Measurements from ENCODE around the gene PRKCA.
A peak's percentile ranks its signal among the peaks of the same experiment; 100 is the strongest.
"Not testable (repeated sequence)": the region's sequence is repeated elsewhere in the genome, so short reads cannot be mapped to it uniquely, and the experiment has no call there.

PRKCA gene

DNA sequence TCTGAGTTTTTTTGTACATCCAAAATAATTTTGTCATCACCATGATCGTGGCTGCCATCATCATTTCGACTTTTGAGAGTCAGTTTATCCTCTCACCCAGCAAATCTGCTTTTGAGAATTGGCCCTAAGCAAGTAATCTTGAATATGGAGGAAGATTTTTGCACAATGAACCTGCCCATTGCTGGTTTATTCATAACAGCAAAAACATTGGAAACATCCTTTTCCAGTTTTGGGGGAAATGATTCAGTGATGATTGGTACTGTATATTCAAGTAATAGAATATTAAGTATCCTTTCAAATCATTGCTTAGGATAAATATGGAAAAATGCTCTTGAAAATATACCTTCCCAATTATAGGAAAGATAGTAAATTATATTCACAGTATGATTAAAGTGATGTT lies 53.1 kb downstream of the PRKCA start:
- no peak for DNase-seq

GRCh38 chr17:66357037-66357436 lies 54.6 kb downstream of the PRKCA start:
- no peak for DNase-seq

DNA sequence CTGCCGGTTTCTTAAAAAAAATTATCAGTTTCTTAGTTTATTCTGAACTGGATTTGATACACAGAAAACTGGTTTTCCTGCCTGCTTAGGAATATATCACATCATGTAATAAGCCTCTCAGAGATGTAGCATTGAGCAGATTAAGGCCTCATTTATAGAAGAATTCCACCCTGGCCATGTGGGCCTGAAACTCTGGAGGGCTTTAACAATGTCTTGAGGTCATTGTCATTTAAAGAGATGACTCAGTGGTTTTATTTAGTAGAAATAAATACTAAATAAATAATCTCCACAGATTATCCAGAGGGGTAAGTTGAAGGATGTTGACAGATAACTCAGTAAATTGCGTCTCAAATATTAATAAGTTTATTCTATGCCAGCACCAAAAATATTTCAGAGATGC lies 56.9 kb downstream of the PRKCA start:
- DNase-seq: no peak

- DNase-seq: not testable (repeated sequence)
Observed at GRCh38 chr17:66360961-66361565, 58.6 kb downstream of the PRKCA start.

- DNase-seq: no peak
Observed at GRCh38 chr17:66364508-66364907, 62.1 kb downstream of the PRKCA start.

GRCh38 chr17:66364990-66365490 lies 62.6 kb downstream of the PRKCA start:
- DNase-seq: no peak

GRCh38 chr17:66365903-66366302 lies 63.5 kb downstream of the PRKCA start:
- no peak for DNase-seq

GRCh38 chr17:66367107-66367506 lies 64.7 kb downstream of the PRKCA start:
- DNase-seq: no peak

GRCh38 chr17:66369830-66370229 lies 67.4 kb downstream of the PRKCA start:
- DNase-seq: no peak

GRCh38 chr17:66371561-66371960 lies 69.1 kb downstream of the PRKCA start:
- DNase-seq: no peak

GRCh38 chr17:66372182-66372581 lies 69.8 kb downstream of the PRKCA start:
- DNase-seq: no peak

- DNase-seq: no peak
Observed at GRCh38 chr17:66373079-66373478, 70.7 kb downstream of the PRKCA start.

- peak; percentile 41 for DNase-seq
Observed at GRCh38 chr17:66373944-66374817, 71.8 kb downstream of the PRKCA start.

GRCh38 chr17:66375121-66375520 lies 72.7 kb downstream of the PRKCA start:
- DNase-seq: no peak

DNA sequence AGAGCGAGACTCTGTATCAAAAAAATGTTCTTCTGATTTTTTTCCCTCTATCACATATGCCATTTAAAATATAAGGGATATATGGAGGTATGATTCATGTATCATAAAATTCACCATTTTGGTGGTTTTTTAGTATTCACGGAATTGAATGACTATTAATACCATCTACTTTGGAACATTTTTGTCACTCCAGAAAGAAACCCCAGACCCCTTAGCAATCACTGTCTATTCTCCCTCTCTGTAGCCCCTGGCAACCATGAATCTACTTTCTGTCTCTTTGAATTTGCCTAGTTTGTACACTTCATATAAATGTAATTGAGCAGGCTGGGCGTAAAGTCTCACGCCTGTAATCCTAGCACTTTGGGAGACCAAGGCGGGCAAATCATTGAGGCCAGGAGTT lies 75.9 kb downstream of the PRKCA start:
- no peak for DNase-seq

GRCh38 chr17:66379544-66379943 lies 77.1 kb downstream of the PRKCA start:
- no peak for DNase-seq

- DNase-seq: no peak
Observed at GRCh38 chr17:66379996-66380395, 77.6 kb downstream of the PRKCA start.

GRCh38 chr17:66381701-66382362 lies 79.4 kb downstream of the PRKCA start:
- DNase-seq: no peak

DNA sequence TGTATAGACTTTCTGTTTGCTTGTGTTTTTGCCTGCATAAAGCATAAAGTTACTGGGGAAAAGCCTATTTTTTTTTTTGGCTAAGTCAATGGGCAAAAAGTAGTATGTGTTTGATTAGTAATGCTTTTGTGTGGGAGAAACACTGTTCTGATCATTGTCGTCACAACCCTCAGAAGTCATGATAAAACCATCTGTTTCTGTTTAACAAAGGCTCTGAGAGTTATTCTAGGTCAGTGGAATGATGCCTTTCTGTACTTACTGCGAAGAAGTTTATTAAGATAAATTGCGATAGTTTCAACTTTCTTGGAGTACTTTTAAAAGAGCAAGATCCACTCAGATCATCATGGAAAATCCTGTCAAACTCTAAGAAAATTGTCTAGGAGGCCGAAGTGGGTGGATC lies 80.9 kb downstream of the PRKCA start:
- no peak for DNase-seq

DNA sequence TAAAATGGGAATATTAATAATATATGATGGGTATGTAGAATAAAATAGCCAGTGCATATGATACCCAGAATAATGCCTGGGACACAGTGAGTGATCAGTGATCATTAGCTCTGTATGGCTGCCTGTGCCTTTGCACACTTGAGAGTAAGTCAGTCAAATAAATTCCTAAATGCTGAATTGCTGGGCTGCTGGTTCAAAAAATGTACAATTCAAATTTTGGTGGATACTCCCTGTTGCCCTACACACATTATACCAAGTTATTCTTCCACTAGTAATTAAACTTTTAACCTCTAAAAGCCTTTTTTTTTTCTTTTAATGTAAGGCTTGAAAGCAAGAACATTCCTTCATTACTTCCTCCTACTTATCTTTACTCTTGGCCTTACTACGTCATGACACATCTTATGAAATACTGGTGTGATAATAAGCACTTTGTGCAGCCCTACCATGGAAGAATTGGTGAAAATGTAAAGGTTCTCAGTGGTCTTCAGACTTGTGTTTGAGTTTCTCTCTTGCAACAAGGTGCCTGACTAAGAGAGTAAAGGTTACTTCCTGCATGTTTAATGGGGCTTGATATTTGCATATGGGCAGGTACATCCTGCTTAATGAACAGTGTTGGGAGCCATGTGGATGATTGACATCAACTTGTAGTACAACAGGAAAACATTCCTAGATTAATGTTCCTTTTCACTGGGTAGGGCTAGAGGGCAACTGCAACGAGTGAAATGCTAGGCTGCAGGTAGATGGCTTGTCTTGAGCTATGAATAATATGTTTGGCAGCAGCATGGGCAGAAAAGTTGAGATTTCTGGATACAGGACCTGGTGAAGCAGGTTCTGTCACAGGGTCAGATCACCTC lies 84.3 kb downstream of the PRKCA start:
- peak; percentile 15 for DNase-seq

DNA sequence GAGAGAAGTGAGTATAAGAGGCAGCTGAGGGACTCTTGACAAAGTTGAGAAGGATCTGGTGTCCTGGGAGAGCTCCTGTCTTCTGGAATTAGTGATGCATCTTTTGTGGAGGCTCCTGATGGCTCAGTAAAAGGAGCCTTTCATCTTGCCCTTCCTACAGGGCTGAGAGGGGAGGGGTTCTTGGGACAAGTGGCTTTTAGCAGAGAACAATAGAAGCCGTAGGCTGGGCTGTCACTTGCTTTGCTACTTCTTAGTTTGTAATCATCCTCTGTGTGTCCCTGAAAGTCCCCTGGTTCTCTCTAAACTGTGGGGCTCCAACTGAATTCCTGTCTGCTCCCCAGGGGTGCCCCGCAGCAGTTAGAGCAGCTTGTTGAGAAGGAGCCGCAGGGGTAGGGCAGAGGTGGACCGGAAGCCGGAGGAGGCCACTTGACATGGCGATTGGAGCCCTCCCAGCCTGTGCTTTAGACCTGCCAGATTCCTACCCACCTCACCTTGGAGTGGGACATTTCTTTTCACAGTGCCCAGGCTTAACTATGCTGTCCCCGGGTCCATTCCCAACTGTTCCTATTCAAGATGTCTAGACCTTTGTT lies 85.1 kb downstream of the PRKCA start:
- no peak for DNase-seq

DNA sequence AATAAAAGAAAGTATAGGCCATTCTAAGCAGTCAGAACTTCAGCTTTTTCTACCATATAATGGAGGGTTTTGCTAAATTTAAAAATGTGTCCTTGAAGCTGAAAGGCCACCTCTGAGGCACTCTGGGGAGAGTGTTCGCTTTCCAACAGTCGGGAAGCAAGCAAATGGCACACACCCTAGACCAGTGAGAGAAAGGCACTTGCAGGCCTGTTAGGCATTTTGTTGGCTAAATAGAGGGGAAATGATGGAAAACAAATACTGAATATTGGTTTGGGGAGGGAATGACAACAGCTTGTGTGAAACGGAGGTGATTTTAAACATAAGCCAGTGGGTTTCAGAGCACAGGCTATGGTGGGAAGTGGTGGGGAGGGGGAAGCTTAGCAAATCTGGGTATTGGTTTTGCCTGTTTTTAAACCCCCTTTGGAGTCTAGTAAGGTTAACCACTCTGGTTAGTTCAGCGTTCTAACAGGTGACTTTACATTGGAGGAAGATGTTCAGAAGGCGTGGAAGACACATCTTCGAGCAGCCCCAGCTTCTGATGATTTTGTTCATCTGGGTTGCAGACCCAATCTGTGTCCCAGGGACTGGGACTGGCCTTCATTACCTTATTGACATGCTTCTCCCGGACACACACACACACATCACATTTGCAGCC lies 90.5 kb downstream of the PRKCA start:
- no peak for DNase-seq

Measured in NCI-H510A (cell line).